K562 (cell line): ENCODE data around the gene FRMD4A. TPM values are rescaled to one million over a fixed set of nuclear protein-coding genes. Genes with fewer than 3 reads are reported as not detected.

Source experiments
- FOXP1 ChIP-seq: sonication (generic); formaldehyde crosslinking; IDR thresholded peaks from 2 replicates; pipeline ENCODE4 v1.8.0; 2022; ENCODE audit warnings: mild to moderate bottlenecking, missing genetic modification reagents
- HNRNPK ChIP-seq: fragments of 200-400 bp; formaldehyde crosslinking; IDR thresholded peaks from one replicate; pipeline ENCODE4 v1.6.1; 2018; ENCODE audit warnings: mild to moderate bottlenecking, low read depth, low read length; ENCODE audit not compliant: poor library complexity, severe bottlenecking
- LCOR ChIP-seq: sonication (generic); formaldehyde crosslinking; IDR thresholded peaks from 2 replicates; pipeline ENCODE4 v1.8.0; 2022; ENCODE audit warnings: mild to moderate bottlenecking, missing genetic modification reagents
- SREBF2 ChIP-seq: sonication (generic); formaldehyde crosslinking; IDR thresholded peaks from 2 replicates; pipeline ENCODE4 v1.4.0; 2020; ENCODE audit warnings: mild to moderate bottlenecking, missing genetic modification reagents
- polyA plus RNA-seq, 8 experiments: library from polyadenylated mRNA; depleted of rRNA in 4 of 8; stranded (reverse) in 5 of 8; unstranded in 3 of 8; fragments of >200 nt; fragmentation: Nextera tagmentation in 2 of 8; fragmentation: Illumina TruSeq in 1 of 8; extraction: Ambion mirVana in 2 of 8; extraction: Trizol in 1 of 8; gene quantifications; 2 replicates each; pipeline versions ENCODE4 v1.2.1 to v1.2.3, GENCODE V29; 2011 to 2014; ENCODE audit warnings: inconsistent platforms in 1 of 8, missing spikeins in 1 of 8
- total RNA-seq, 7 experiments: library from RNA; depleted of rRNA in 6 of 7; stranded (reverse); fragments of >200 nt in 6 of 7; fragmentation: Illumina TruSeq in 2 of 7; extraction: Trizol in 2 of 7; gene quantifications; 2 replicates each; pipeline versions ENCODE4 v1.2.1 to v1.2.3, GENCODE V29; 2011 to 2021; ENCODE audit warnings: low replicate concordance in 1 of 7
- TF ChIP-seq, protein P1 (sequence below): fragments of 250-450 bp; sonication (Bioruptor Pico); IDR thresholded peaks from 2 replicates; pipeline ENCODE4 v1.5.0; 2020; ENCODE audit warnings: mild to moderate bottlenecking
- TF ChIP-seq, protein P2 (sequence below): fragments of 450-650 bp; IDR thresholded peaks from 2 replicates; pipeline ENCODE4 v1.6.1; 2017; ENCODE audit warnings: antibody characterized with exemption

FRMD4A gene
- total and polyA plus RNA-seq, 9 of the 15 experiments (the other 6 are each of a cell fraction or from before 2014, with no cell fraction given): 0.80 to 5.2 (median 3.0) TPM

DNA sequence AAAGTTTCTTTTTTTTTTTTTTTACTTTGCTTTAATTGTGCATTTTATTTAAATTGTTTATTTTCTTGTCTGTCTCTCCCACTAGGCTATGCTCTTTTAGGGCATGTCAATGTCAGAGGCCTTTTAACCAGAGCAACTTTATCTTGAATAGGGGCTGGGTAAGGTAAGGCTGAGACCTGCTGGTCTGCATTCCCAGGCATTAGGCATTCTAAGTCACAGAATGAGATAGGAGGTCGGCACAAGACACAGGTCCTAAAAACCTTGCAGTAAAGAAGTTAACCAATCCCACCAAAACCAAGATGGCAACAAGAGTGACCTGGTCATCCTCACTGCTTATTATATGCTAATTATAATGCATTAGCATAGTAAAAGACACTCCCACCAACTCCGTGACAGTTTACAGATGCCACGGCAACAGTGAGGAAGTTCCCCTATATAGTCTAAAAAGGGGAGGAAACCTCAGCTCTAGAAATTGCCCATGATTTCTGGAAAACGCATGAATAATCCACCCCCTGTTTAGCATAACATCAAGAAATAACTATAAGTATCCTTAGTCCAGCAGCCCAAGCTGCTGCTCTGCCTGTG lies 47.0 kb upstream of the FRMD4A start (continued):
- TF ChIP-seq HNRNPK (no peak), FOXP1 (no peak), LCOR (no peak), SREBF2 (CRISPR knock-in tag) (no peak)
- TF ChIP-seq, protein P1, sequence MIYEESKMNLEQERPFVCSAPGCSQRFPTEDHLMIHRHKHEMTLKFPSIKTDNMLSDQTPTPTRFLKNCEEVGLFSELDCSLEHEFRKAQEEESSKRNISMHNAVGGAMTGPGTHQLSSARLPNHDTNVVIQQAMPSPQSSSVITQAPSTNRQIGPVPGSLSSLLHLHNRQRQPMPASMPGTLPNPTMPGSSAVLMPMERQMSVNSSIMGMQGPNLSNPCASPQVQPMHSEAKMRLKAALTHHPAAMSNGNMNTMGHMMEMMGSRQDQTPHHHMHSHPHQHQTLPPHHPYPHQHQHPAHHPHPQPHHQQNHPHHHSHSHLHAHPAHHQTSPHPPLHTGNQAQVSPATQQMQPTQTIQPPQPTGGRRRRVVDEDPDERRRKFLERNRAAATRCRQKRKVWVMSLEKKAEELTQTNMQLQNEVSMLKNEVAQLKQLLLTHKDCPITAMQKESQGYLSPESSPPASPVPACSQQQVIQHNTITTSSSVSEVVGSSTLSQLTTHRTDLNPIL (CRISPR knock-in tag): no peak
- TF ChIP-seq, protein P2, sequence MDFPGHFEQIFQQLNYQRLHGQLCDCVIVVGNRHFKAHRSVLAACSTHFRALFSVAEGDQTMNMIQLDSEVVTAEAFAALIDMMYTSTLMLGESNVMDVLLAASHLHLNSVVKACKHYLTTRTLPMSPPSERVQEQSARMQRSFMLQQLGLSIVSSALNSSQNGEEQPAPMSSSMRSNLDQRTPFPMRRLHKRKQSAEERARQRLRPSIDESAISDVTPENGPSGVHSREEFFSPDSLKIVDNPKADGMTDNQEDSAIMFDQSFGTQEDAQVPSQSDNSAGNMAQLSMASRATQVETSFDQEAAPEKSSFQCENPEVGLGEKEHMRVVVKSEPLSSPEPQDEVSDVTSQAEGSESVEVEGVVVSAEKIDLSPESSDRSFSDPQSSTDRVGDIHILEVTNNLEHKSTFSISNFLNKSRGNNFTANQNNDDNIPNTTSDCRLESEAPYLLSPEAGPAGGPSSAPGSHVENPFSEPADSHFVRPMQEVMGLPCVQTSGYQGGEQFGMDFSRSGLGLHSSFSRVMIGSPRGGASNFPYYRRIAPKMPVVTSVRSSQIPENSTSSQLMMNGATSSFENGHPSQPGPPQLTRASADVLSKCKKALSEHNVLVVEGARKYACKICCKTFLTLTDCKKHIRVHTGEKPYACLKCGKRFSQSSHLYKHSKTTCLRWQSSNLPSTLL: no peak
